PC-3 (cell line): Measurements from ENCODE around the gene SCMH1.

ENCODE experiments used
- CTCF ChIP-seq: fragments of 300-600 bp; sonication (generic); conservative IDR thresholded peaks from 2 replicates; pipeline ENCODE4 v1.5.1; 2017; ENCODE audit warnings: antibody characterized with exemption, low read depth, mild to moderate bottlenecking, low read length
- EZH2 ChIP-seq: fragments of 300-600 bp; sonication (generic); IDR thresholded peaks from one replicate; pipeline ENCODE4 v1.6.1; 2017; ENCODE audit warnings: antibody characterized with exemption, mild to moderate bottlenecking, low read length; ENCODE audit not compliant: unreplicated experiment

- TF ChIP-seq EZH2 (no peak), CTCF (no peak)
Observed at GRCh38 chr1:40981691-40982448, 260.2 kb downstream of the SCMH1 start.
